ENCODE data around the gene NKAIN4. TPM values are rescaled to one million over a fixed set of nuclear protein-coding genes. Genes with fewer than 3 reads are reported as not detected.

The NKAIN4 gene
- total and polyA plus RNA-seq, 2 experiments from 2014 or later, result 12.6 to 13.2 TPM

DNA sequence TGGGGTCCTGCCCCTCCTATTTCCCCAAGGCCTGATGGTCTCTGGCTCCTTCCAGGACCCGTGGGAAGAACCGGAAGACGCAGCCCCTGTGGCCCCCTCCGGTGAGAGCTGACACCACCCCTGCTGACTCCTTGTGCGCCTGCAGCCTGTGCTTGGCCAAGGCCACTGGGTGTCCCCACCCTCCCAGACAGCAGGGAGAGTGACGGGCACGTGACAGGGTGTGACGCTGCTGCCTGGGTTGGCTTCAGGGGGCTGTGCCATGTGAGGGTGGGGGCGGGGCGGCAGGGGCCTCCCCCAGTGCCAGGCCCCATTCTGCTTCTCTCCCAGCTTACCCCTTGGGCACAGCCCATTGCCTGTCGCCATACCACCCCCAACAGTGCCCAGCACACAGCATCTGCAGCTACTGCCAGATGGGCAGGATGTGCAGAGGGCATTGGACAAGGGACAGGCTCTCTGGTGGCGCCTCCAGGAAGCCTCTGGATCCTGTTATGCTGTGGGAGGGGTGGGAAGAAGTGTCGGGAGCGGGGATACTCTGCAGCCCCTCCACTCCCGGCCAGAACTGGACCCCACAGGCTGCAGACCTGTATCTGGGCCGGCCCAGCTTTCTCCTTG is 15.6 kb downstream of the NKAIN4 start (continued):
- TF ChIP-seq EZH2phosphoT487 (IDR thresholded peaks at IDR 0.05; ENCODE audit: unreplicated experiment) (no peak), JUNB (IDR thresholded peaks at IDR 0.05; ENCODE audit: unreplicated experiment) (no peak), STAT1 (IDR thresholded peaks at IDR 0.05; ENCODE audit: unreplicated experiment) (no peak)

DNA sequence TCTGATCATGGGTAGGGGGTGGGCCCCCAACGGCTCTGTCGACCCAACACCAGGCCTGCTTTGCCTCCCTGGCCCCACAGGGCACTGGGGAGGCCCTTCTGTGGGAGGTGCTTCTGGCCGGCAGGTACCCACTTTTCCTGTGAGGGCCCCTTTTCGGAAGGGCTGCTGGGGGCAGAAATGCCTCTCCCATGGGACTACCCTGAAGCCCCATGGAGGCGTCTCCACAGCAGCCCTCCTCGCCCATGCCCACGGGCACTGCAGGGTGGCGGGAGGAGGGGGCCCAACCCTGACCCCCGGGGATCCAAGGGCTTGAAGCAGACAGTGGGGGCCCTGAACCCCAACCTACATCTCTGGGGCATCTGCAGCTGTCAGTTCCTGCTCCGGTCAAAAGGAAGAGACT is 16.2 kb downstream of the NKAIN4 start:
- Histone ChIP-seq H3F3A (replicated peaks; ENCODE audit: low read depth) (no peaks in the 10 kb centered on the region), H3K4me3 (no peak overlapping the region), H3K9me2 (ENCODE audit: insufficient read depth) (no peaks in the 10 kb centered on the region), H3K79me2 (replicated peaks; ENCODE audit: insufficient read depth) (no peaks in the 10 kb centered on the region), H4K20me1 (replicated peaks; ENCODE audit: insufficient read depth) (no peaks in the 10 kb centered on the region), H3K4me1 (ENCODE audit: insufficient read depth) (peaks cover 4% of the 10 kb centered on the region; the same call in 1 of the 2 replicates), H3K27me3 (ENCODE audit: insufficient read depth) (no peaks in the 10 kb centered on the region), H3K4me2 (no peak overlapping the region), H3K36me3 (ENCODE audit: insufficient read depth) (no peaks in the 10 kb centered on the region), H3K27ac (ENCODE audit: low read depth) (no peak overlapping the region), H2AFZ (no peak overlapping the region)
- Mint-ChIP-seq H3K27ac (no peak overlapping the region), H3K4me3 (no peak overlapping the region), H3K9me3 (no peaks in the 10 kb centered on the region), H3K4me1 (peaks cover 7% of the 10 kb centered on the region; the same call in 2 of the 3 replicates), H3K36me3 (ENCODE audit: low read depth) (no peaks in the 10 kb centered on the region), H3K27me3 (ENCODE audit: insufficient read depth, low read depth, poor library complexity) (peaks cover 8% of the 10 kb centered on the region)
- ATAC-seq (no peak), DNase-seq (ENCODE audit: low spot score) (no peak)
- no peak for TF ChIP-seq EZH2phosphoT487 (IDR thresholded peaks at IDR 0.05; ENCODE audit: unreplicated experiment)
- TF ChIP-seq REST (IDR thresholded peaks at IDR 0.05; ENCODE audit: unreplicated experiment), result no peak
- TF ChIP-seq CREB1 (CRISPR knock-in tag; IDR thresholded peaks at IDR 0.05; ENCODE audit: low read depth), result no peak

GRCh38 chr20:63236116-63236837 is 18.0 kb downstream of the NKAIN4 start:
- TF ChIP-seq, protein P1, sequence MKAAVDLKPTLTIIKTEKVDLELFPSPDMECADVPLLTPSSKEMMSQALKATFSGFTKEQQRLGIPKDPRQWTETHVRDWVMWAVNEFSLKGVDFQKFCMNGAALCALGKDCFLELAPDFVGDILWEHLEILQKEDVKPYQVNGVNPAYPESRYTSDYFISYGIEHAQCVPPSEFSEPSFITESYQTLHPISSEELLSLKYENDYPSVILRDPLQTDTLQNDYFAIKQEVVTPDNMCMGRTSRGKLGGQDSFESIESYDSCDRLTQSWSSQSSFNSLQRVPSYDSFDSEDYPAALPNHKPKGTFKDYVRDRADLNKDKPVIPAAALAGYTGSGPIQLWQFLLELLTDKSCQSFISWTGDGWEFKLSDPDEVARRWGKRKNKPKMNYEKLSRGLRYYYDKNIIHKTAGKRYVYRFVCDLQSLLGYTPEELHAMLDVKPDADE (IDR thresholded peaks at IDR 0.05), result no peak
- TF ChIP-seq EZH2 (IDR thresholded peaks at IDR 0.05; ENCODE audit: low read depth, unreplicated experiment) (no peak), JUNB (IDR thresholded peaks at IDR 0.05; ENCODE audit: unreplicated experiment) (no peak)
- H3K27ac Mint-ChIP-seq, result no peak overlapping the region
- H3K27me3 ChIP-seq (ENCODE audit: insufficient read depth), result 0 out of 2 replicates have a peak, but pooled peaks cover 3% of the 10 kb centered on the region
- no peak overlapping the region for H3K27ac ChIP-seq (ENCODE audit: low read depth)
- H3K4me3 ChIP-seq, result no peak overlapping the region
- H4K20me1 ChIP-seq (replicated peaks; ENCODE audit: insufficient read depth), result no peaks in the 10 kb centered on the region
- no peaks in the 10 kb centered on the region for H3K9me3 Mint-ChIP-seq
- no peaks in the 10 kb centered on the region for H3K36me3 ChIP-seq (ENCODE audit: insufficient read depth)
- H3K36me3 Mint-ChIP-seq (ENCODE audit: low read depth), result no peaks in the 10 kb centered on the region
- H2AFZ ChIP-seq, result no peak overlapping the region
- no peaks in the 10 kb centered on the region for H3F3A ChIP-seq (replicated peaks; ENCODE audit: low read depth)
- no peak for DNase-seq (ENCODE audit: low spot score)
- peaks cover 7% of the 10 kb centered on the region; the same call in 1 of the 2 replicates for H3K4me1 ChIP-seq (ENCODE audit: insufficient read depth)
- no peaks in the 10 kb centered on the region for H3K9me2 ChIP-seq (ENCODE audit: insufficient read depth)
- peaks cover 17% of the 10 kb centered on the region for H3K27me3 Mint-ChIP-seq (ENCODE audit: insufficient read depth, low read depth, poor library complexity)
- H3K4me2 ChIP-seq, result no peak overlapping the region
- H3K4me1 Mint-ChIP-seq, result peaks cover 16% of the 10 kb centered on the region
- H3K4me3 Mint-ChIP-seq, result no peak overlapping the region
- ATAC-seq, result no peak
- no peaks in the 10 kb centered on the region for H3K79me2 ChIP-seq (replicated peaks; ENCODE audit: insufficient read depth)
